Measurements from ENCODE around the gene SFMBT2. TPM values are rescaled to one million over a fixed set of nuclear protein-coding genes. Genes with fewer than 3 reads are reported as not detected.

Gene SFMBT2
- total RNA-seq, 4 donors from 2014 or later, result 2.6 to 26.4 (median 4.5) TPM

DNA sequence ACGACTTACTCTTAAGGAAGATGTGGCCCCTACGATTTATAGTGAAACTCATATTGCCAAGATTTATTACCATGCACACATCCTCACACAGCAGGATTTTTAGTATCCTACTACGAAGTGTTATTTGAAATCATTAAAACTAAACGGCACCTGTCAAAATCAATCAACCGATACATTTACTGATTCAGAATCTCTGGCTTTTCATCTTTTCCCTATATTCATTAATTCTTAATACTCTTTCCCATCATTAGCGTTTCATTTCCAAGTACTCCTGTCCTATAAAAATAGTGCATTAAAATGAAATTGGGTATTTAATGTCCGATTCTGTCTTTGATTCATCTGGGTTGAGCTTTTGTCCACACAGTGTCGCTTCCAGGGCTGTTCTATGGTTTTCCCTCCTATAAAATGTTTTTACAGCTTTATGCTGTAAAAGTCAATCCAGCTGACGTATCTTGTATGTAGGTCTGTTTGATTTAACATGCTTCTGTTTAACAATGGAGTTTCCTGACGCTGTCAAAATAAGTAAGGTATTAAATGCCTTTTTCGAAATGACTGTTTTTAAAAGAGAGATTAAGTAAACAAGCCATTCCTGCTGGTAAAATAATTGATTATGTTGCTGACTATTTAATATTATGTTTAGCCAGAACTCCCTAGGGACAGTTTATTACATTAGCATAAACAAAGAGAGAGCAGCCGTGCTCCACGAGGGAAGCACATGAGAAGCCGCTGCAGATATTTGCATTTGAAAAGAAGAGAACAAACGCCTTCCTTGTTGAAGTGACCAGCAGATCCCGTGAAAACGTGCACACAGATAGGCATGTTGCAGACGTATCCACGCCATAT, 22.3 kb upstream of the SFMBT2 start:
- no peak overlapping the region for H3K27ac ChIP-seq
- no peaks in the 10 kb centered on the region for H3K36me3 ChIP-seq
- DNase-seq, result no peak
- no peak for TF ChIP-seq POLR2A (IDR thresholded peaks at IDR 0.05)
- TF ChIP-seq, protein P1, sequence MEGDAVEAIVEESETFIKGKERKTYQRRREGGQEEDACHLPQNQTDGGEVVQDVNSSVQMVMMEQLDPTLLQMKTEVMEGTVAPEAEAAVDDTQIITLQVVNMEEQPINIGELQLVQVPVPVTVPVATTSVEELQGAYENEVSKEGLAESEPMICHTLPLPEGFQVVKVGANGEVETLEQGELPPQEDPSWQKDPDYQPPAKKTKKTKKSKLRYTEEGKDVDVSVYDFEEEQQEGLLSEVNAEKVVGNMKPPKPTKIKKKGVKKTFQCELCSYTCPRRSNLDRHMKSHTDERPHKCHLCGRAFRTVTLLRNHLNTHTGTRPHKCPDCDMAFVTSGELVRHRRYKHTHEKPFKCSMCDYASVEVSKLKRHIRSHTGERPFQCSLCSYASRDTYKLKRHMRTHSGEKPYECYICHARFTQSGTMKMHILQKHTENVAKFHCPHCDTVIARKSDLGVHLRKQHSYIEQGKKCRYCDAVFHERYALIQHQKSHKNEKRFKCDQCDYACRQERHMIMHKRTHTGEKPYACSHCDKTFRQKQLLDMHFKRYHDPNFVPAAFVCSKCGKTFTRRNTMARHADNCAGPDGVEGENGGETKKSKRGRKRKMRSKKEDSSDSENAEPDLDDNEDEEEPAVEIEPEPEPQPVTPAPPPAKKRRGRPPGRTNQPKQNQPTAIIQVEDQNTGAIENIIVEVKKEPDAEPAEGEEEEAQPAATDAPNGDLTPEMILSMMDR (IDR thresholded peaks at IDR 0.05), result no peak
- no peak overlapping the region for H3K4me3 ChIP-seq
- H3K27me3 ChIP-seq, result no peaks in the 10 kb centered on the region
- no peaks in the 10 kb centered on the region for H3K4me1 ChIP-seq
- no peaks in the 10 kb centered on the region for H3K9me3 ChIP-seq

GRCh38 chr10:7428673-7429350, 18.0 kb upstream of the SFMBT2 start:
- Histone ChIP-seq H3K9me3 (no peaks in the 10 kb centered on the region), H3K4me3 (no peak overlapping the region), H3K36me3 (no peaks in the 10 kb centered on the region), H3K27me3 (no peaks in the 10 kb centered on the region), H3K4me1 (no peaks in the 10 kb centered on the region), H3K27ac (no peak overlapping the region)
- no peak for DNase-seq
- TF ChIP-seq POLR2A (IDR thresholded peaks at IDR 0.05), result no peak
- TF ChIP-seq, protein P1 (IDR thresholded peaks at IDR 0.05), result no peak

DNA sequence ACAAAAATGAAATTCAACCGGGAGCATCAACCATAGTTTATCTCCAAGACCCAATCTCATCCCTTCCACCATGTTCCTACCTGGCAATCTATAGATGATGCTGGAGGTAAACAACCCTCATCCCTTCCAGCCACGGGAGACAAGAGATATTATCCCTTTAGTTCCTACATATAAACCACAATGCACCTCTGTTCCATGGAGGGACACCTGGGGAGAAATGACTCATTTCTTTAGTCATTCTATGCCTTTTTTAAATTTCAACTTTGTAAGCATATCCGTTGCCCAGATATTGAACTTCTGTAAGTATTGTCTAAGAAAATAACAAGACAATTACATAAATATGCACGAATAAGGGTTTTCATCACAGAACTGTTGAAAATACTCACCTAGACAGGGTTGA, 15.5 kb upstream of the SFMBT2 start:
- H3K36me3 ChIP-seq, result no peaks in the 10 kb centered on the region
- H3K4me1 ChIP-seq, result no peaks in the 10 kb centered on the region
- H3K4me3 ChIP-seq, result no peak overlapping the region
- TF ChIP-seq, protein P1 (IDR thresholded peaks at IDR 0.05), result no peak
- TF ChIP-seq POLR2A (IDR thresholded peaks at IDR 0.05), result no peak
- no peak overlapping the region for H3K27ac ChIP-seq
- DNase-seq, result no peak
- no peaks in the 10 kb centered on the region for H3K9me3 ChIP-seq
- H3K27me3 ChIP-seq, result no peaks in the 10 kb centered on the region

DNA sequence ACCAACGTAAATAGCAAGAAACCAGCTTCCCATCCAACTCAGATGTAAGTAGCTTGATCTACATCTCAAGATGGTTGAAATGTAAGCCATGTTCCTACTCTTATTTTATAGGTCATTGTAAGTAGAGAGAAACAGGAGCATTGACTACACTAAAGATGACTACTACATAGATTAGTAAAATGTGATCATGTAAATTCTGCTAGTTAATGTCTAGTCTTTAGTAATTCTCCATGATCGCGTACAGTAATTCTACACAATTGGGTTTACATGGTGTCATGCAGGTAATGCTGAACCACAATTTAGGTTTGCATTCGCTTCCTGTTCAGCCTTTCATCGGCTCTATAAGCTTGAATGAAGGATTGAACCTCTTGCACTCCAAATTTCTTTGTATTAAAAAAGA, 14.9 kb upstream of the SFMBT2 start:
- Histone ChIP-seq H3K27me3 (no peaks in the 10 kb centered on the region), H3K36me3 (no peaks in the 10 kb centered on the region), H3K27ac (no peak overlapping the region), H3K9me3 (no peaks in the 10 kb centered on the region), H3K4me1 (no peaks in the 10 kb centered on the region), H3K4me3 (no peak overlapping the region)
- no peak for DNase-seq
- TF ChIP-seq POLR2A (IDR thresholded peaks at IDR 0.05), result no peak
- TF ChIP-seq, protein P1 (IDR thresholded peaks at IDR 0.05), result no peak

DNA sequence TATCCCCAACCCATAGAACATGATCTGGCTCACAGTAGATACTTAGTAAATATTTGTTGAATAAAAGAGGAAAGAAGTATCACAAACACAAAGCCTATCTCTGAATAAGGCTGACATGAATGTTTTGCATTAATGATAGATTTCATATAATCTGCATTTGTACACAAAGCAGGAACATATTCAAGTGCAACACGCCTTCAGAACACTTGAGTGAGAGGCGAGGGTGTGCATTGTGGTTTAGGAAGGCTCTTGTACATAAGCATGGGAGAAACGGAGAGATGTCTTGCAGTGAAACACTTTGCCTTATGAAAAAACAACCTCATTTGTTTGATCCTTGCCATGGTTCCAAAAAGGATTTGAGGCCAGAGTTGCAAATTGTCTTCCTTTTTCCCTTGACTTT, 14.1 kb upstream of the SFMBT2 start:
- no peak for DNase-seq
- no peaks in the 10 kb centered on the region for H3K4me1 ChIP-seq
- no peaks in the 10 kb centered on the region for H3K27me3 ChIP-seq
- H3K4me3 ChIP-seq, result no peak overlapping the region
- H3K36me3 ChIP-seq, result no peaks in the 10 kb centered on the region
- TF ChIP-seq, protein P1 (IDR thresholded peaks at IDR 0.05), result no peak
- TF ChIP-seq POLR2A (IDR thresholded peaks at IDR 0.05), result no peak
- no peaks in the 10 kb centered on the region for H3K9me3 ChIP-seq
- no peak overlapping the region for H3K27ac ChIP-seq
